HFFc6 (cell line): ENCODE results near the gene POLR1D. TPM values are rescaled to one million over a fixed set of nuclear protein-coding genes. Genes with fewer than 3 reads are reported as not detected.

Source experiments
- DNase-seq: peaks from one replicate; pipeline ENCODE4 v3.0.0-alpha.2; 2018
- H3K27ac Mint-ChIP-seq: 2 replicates; pipeline ENCODE4 v1.8.0; 2020; ENCODE audit warnings: mild to moderate bottlenecking, mixed read lengths
- H3K27me3 Mint-ChIP-seq: 2 replicates; pipeline ENCODE4 v1.8.0; 2021; ENCODE audit warnings: mild to moderate bottlenecking, moderate library complexity, mixed read lengths; ENCODE audit not compliant: insufficient read depth
- H3K36me3 Mint-ChIP-seq: 2 replicates; pipeline ENCODE4 v1.8.0; 2021; ENCODE audit warnings: low read depth, mixed read lengths
- H3K4me1 Mint-ChIP-seq: 2 replicates; pipeline ENCODE4 v1.8.0; 2020; ENCODE audit warnings: low read depth, mixed read lengths
- H3K4me3 Mint-ChIP-seq: 2 replicates; pipeline ENCODE4 v1.8.0; 2020; ENCODE audit warnings: mild to moderate bottlenecking, moderate library complexity, mixed read lengths
- H3K9me3 Mint-ChIP-seq: 2 replicates; pipeline ENCODE4 v1.8.0; 2020; ENCODE audit warnings: mild to moderate bottlenecking, mixed read lengths
- total RNA-seq, 6 experiments: library from RNA; stranded (reverse); fragmentation: NEBNext Ultra II Directional; extraction: Animal tissue kit (Norgen Biotek cat#: 25700); gene quantifications; 2 replicates in 1 of 6; 3 replicates in 5 of 6; pipeline ENCODE4 v1.2.3, GENCODE V29; 2021
- TF ChIP-seq, protein P1 (sequence below): fragments of 200-600 bp; sonication (generic); IDR thresholded peaks from 2 replicates; pipeline ENCODE4 v1.5.0; 2021; ENCODE audit warnings: antibody characterized with exemption, mild to moderate bottlenecking

POLR1D gene
- total RNA-seq, 6 experiments from 2014 or later: 66.2 to 82.0 (median 70.2) TPM

DNA sequence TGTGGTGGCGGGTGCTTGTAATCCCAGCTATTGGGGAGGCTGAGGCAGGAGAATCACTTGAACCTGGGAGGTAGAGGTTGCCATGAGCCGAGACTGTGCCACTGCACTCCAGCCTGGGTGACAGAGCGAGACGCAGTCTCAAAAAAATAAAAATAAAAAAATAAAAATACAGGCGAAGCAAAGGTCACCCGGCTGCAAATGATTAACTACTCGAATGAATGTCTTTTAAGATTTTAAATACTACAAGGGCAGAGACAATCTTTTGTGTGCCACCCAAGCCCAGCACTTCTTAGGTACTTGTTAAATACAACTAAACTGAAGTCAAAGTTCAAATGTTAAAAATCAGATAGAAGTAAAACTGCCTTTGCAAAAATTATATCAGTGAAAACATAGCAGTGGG lies 8.1 kb upstream of the POLR1D start:
- Mint-ChIP-seq H3K9me3 (peaks cover 10% of the 10 kb centered on the region; the same call in 1 of the 2 replicates), H3K27ac (no peak overlapping the region), H3K36me3 (peaks cover 7% of the 10 kb centered on the region; the same call in 1 of the 2 replicates), H3K27me3 (peaks cover 1% of the 10 kb centered on the region), H3K4me3 (no peak overlapping the region), H3K4me1 (peaks cover 32% of the 10 kb centered on the region)
- TF ChIP-seq, protein P1, sequence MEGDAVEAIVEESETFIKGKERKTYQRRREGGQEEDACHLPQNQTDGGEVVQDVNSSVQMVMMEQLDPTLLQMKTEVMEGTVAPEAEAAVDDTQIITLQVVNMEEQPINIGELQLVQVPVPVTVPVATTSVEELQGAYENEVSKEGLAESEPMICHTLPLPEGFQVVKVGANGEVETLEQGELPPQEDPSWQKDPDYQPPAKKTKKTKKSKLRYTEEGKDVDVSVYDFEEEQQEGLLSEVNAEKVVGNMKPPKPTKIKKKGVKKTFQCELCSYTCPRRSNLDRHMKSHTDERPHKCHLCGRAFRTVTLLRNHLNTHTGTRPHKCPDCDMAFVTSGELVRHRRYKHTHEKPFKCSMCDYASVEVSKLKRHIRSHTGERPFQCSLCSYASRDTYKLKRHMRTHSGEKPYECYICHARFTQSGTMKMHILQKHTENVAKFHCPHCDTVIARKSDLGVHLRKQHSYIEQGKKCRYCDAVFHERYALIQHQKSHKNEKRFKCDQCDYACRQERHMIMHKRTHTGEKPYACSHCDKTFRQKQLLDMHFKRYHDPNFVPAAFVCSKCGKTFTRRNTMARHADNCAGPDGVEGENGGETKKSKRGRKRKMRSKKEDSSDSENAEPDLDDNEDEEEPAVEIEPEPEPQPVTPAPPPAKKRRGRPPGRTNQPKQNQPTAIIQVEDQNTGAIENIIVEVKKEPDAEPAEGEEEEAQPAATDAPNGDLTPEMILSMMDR: no peak
- no peak for DNase-seq

DNA sequence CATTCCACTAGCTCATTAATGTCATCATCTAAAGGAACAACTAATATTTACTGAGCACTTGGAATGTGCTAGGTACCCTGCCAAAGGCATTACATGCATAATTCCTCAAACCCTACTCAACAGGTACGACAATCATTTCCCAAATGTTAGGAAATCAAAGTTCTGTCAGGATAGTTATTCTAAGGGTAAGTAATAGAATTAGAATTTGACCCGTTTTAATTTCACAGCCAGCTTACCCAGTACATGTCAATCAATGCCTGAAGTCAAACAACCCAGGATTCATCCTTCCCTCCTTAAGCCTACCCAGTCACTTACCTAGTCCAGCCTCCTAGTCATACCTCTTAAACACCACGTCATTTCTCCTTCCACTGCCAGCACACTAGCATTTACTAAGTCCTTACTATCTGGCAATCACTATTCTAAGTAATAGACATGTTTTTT lies 3.8 kb upstream of the POLR1D start:
- H3K4me3 Mint-ChIP-seq: no peak overlapping the region
- peaks cover 16% of the 10 kb centered on the region for H3K36me3 Mint-ChIP-seq
- peaks cover 10% of the 10 kb centered on the region; the same call in 1 of the 2 replicates for H3K9me3 Mint-ChIP-seq
- peaks cover 3% of the 10 kb centered on the region for H3K27me3 Mint-ChIP-seq
- no peak overlapping the region for H3K27ac Mint-ChIP-seq
- TF ChIP-seq, protein P1: no peak
- no peak for DNase-seq
- peaks cover 29% of the 10 kb centered on the region for H3K4me1 Mint-ChIP-seq

DNA sequence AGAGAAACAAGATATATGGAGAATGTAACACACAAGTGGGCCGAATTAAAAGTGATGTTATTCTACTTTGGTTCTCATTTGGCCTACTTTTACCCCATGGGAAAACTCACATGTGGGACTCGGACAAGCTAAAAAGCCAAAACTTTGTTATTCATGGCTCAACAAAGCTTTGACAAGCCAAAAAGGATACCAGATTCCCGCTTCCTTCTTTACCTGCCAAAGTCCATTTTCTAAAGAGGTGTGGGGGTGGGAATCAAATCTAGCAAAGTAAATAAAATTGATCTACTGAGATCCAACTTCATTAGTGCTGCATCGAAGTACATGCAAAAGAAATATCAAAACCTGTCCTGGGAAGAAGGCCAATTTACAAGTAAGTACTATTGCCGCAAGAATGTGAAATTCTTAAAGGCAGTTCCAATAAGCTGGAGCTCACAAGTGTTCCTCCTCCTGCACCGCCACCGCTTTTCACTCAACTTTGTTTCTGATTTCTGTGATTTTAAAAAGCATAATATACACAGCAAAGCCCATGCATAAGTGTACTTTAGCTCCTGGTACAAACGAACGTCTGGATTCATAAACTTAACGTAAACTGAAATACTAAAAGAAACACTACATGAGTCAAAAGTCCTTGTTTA lies 2.5 kb upstream of the POLR1D start:
- Mint-ChIP-seq H3K27me3 (peaks cover 3% of the 10 kb centered on the region; the same call in 1 of the 2 replicates), H3K36me3 (peaks cover 26% of the 10 kb centered on the region), H3K9me3 (peaks cover 9% of the 10 kb centered on the region; the same call in 1 of the 2 replicates), H3K4me1 (peaks cover 42% of the 10 kb centered on the region), H3K4me3 (peak overlapping the region; percentile 97), H3K27ac (peak overlapping the region; percentile 87)
- TF ChIP-seq, protein P1: no peak
- DNase-seq: no peak

GRCh38 chr13:27619728-27620376 lies 1.8 kb upstream of the POLR1D start:
- Mint-ChIP-seq H3K27ac (peak overlapping the region; percentile 87), H3K27me3 (peaks cover 3% of the 10 kb centered on the region; the same call in 1 of the 2 replicates), H3K4me3 (peak overlapping the region; percentile 97), H3K36me3 (peaks cover 23% of the 10 kb centered on the region), H3K9me3 (0 out of 2 replicates have a peak, but pooled peaks cover 2% of the 10 kb centered on the region), H3K4me1 (peaks cover 43% of the 10 kb centered on the region)
- peak; percentile 39 for DNase-seq
- TF ChIP-seq, protein P1: peak; percentile 54; the same call in 1 of the 2 replicates

GRCh38 chr13:27620377-27621115 lies 1.1 kb upstream of the POLR1D start, which contains the start of gene LNX2:
Gene LNX2, minus strand, starts transcription at chr13:27620529. Its CDS starts 38,826 bp downstream, at chr13:27581703.
- Mint-ChIP-seq H3K9me3 (no peaks in the 10 kb centered on the region), H3K27me3 (peaks cover 3% of the 10 kb centered on the region), H3K4me3 (peak within 1 kb of the TSS; percentile 97), H3K36me3 (peaks cover 28% of the 10 kb centered on the region), H3K27ac (peak within 1 kb of the TSS; percentile 87), H3K4me1 (peaks cover 50% of the 10 kb centered on the region)
- TF ChIP-seq, protein P1: no peak; the same call in 1 of the 2 replicates
- peak; percentile 95 for DNase-seq
